COLO668 (cell line): ENCODE measurements around the gene SLC13A3.
A peak's percentile ranks its signal among the peaks of the same experiment; 100 is the strongest.
"Not testable (repeated sequence)": the region's sequence is repeated elsewhere in the genome, so short reads cannot be mapped to it uniquely, and the experiment has no call there.

Experiments used
- DNase-seq: peaks from one replicate; lab custom pipeline; 2025; ENCODE audit not compliant: unreplicated experiment; lab: John Stamatoyannopoulos, UW

SLC13A3 gene

DNA sequence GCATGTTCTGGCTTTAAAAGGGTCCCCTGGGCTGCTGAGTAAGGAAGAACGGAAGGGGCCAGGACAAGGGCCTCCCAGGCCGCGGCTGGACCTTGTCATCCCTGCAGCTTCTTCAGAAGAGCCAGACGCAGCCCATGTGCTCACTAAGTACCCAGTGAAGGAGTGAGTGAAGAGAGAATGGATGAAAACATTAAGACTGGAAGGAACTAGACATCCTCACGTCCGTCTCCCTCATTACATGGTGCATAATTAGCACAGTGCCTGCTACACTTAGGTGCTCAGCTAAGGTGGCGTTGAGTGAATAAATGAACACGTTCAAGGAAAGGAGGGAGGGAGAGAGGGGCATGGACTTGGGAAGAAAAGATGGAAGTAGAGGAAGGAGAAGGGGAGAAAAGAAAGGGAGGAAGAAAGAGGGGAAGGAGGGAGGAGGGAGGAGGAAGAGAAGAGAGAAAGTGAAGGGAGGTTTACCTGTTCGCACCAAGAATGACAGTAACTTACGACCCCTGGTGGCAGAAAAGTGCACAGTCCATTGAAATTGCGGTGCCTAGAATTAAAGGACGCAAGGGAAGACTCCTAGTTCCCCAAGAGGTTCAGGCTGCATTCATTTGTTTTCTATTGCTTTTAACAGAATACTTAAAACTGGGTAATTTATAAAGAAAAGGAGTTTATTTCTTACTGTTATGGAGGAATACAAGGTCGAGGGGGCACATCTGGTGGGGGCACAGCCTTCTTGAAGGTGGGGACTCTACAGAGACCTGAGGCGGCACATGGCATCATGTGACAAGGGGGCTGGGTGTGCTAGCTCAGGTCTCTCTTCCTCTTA is 30.0 kb upstream of the SLC13A3 start:
- peak; percentile 68 for DNase-seq

GRCh38 chr20:46680684-46681031 is 29.4 kb upstream of the SLC13A3 start:
- no peak for DNase-seq

DNA sequence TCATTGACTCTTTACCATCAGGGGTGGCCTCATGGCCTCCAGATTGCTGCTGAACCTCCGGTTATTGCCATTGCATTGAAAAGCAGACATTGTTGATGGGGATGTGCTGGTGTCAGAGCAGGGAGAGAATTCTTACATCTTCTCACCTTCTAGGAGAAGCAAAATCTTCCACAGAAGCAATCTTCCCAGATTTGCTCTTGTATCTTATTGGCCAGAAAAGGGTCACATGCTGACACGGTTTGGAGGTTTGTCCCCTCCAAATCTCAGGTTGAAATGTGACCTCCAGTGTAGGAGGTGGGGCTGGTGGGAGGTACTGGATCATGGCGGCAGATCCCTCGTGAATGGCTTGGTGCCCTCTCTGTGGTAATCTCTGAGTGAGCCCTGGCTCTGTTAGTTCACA is 27.3 kb upstream of the SLC13A3 start:
- DNase-seq = no peak

- no peak for DNase-seq
Measured at GRCh38 chr20:46677608-46678007, 26.3 kb upstream of the SLC13A3 start.

DNA sequence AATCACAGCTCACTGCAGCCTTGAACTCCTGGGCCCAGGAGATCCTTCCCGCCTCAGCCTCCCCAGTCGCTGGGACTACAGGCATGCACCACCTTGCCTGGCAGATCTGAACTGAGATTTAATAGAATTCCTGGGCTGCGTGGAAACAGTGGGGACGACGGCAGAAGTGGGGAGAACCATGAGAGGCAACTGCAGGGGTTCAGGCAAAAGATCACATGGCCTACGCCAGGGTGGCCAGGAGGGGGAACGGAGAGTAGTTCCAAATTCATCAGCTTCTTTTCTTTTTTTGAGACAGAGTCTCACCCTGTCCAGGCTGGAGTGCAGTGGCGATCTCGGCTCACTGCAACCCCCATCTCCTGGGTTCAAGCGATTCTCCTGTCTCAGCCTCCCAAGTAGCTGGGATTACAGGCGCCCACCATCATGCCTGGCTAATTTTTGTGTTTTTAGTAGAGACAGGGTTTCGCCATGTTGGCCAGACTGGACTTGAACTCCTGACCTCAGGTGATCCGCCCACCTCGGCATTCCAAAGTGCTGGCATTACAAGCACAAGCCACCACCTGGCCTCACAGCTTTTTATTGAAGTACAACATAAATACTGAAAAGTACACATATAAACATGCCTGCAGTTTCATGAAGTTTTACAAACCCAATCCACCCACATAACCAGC is 25.5 kb upstream of the SLC13A3 start:
- DNase-seq = not testable (repeated sequence)

GRCh38 chr20:46674253-46675083 is 23.2 kb upstream of the SLC13A3 start:
- DNase-seq = no peak

- no peak for DNase-seq
Measured at GRCh38 chr20:46673394-46674252, 22.4 kb upstream of the SLC13A3 start.

DNA sequence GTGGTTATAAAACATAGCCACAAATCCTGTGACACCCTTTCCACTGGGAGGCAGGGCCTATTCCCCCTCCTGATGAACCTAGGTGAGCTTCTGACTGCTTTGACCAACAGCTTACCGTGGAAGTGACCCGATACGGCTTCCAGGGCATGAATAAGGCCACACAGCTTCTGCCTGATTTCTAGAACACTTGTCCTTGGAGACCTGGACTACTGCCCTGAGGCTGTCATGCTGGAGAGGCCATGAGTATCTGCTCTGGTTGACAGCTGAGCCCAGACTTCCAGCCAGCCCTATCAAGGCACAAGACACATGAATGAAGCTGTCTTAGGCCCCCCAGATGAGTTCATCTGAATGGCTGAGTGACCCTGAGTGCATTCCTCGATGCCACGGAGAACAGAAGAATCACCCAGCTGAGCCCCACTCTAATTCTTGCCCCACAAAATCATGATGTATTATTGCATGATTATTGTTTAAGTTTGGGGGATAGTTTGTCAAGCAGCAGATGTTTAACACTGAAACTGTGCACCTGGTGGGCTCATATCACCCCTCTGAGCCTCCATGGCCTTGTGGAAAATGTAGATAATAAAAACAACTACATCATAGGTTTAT is 21.4 kb upstream of the SLC13A3 start:
- no peak for DNase-seq

DNA sequence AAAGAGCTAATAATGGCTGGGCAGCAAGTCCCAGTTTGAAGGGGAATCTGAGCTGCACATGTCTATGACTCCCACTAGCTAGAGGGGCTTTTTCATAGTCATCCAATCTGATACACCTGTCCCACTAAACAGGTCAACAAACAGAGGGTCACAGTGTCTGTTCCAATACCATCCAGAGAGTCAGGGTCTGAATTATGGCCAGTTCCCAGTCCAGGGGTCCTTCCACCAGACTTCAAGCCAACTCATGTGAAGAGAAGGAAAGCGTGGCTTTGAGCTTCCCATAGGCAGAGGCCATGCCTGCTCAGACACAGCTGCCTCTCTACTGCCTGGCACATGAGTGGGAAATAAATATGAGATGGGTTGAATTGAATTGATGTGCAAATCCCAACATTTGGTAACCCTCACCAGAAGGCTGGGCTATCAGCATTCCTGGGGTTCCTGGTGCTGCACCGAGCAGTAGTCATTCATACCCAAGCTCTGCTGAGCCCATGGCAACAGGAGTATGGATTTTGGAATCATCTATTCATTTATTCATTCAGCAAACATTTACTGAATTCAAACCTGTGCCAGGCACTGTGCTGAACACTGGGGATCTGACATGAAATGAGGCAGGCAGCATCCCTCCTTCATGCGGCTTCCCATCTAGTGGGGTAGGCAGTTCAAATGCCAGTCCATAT is 20.7 kb upstream of the SLC13A3 start:
- DNase-seq = no peak

GRCh38 chr20:46670585-46671584 is 19.6 kb upstream of the SLC13A3 start:
- DNase-seq = no peak

GRCh38 chr20:46670228-46670584 is 18.9 kb upstream of the SLC13A3 start:
- DNase-seq = no peak

- no peak for DNase-seq
Measured at GRCh38 chr20:46666818-46667515, 15.7 kb upstream of the SLC13A3 start.

GRCh38 chr20:46666306-46666705 is 15.0 kb upstream of the SLC13A3 start:
- no peak for DNase-seq

- DNase-seq = no peak
Measured at GRCh38 chr20:46665602-46666001, 14.3 kb upstream of the SLC13A3 start.

- no peak for DNase-seq
Measured at GRCh38 chr20:46663531-46663930, 12.3 kb upstream of the SLC13A3 start.

DNA sequence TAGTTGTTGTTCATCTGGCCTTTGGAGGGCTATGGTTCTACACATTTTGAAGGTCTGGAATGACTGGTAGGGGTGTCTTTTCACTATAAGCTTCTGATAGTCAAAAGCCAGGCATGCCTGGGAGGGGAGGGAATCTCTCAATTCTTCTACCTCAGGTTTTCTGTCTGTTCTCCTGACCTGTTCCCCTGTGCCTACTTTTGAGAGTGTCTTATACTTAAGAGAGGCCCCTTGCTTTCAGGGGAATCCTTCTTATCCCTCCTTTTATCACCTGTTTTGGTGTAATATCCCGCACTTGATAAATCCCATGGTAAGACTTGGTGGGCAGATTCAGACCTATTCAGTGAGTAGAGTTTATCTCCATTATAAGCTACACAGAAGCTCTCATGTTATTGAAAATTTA is 10.4 kb upstream of the SLC13A3 start:
- DNase-seq = no peak

DNA sequence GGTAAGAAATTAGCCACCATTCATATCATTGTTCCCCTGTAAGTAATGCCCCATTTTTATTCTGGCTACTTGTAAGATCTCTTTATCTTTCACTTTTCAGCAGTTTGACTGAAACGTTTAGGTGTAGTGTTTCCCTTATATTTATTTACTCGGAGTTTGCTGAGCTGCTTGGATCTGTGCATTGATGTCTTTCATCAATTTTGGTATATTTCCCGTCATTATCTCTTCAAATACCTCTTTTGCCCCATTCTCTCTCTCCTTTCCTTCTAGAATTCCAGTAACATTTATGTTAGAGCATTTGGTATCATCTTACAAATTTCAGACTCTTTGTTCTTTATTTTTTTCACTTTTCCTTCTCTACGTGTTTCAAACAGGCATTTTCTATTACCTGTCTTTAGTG is 9.2 kb upstream of the SLC13A3 start:
- no peak for DNase-seq

- DNase-seq = no peak
Measured at GRCh38 chr20:46657618-46658017, 6.4 kb upstream of the SLC13A3 start.
